HUES48 (cell line): Measurements from ENCODE around the gene OR51B4.
"Not testable (repeated sequence)": the region's sequence is repeated elsewhere in the genome, so short reads cannot be mapped to it uniquely, and the experiment has no call there.

Experiments
- H3K27ac ChIP-seq: one replicate; pipeline ENCODE4 v1.7.0; 2013; ENCODE audit warnings: low read depth, low read length, inconsistent platforms
- H3K27me3 ChIP-seq: 2 replicates; pipeline ENCODE4 v1.6.1; 2013; ENCODE audit warnings: mild to moderate bottlenecking, low read length; ENCODE audit not compliant: control insufficient read depth, insufficient read depth
- H3K36me3 ChIP-seq: 2 replicates; pipeline ENCODE4 v1.6.1; 2013; ENCODE audit warnings: low read length; ENCODE audit not compliant: control insufficient read depth, insufficient read depth
- H3K4me1 ChIP-seq: 2 replicates; pipeline ENCODE4 v1.6.1; 2013; ENCODE audit warnings: mild to moderate bottlenecking, low read length; ENCODE audit not compliant: control insufficient read depth, insufficient read depth
- H3K4me3 ChIP-seq: 2 replicates; pipeline ENCODE4 v1.5.1; 2013; ENCODE audit warnings: mild to moderate bottlenecking, low read depth, low read length
- H3K9ac ChIP-seq: 2 replicates; pipeline ENCODE4 v1.6.1; 2013; ENCODE audit warnings: mild to moderate bottlenecking, low read depth, low read length, moderate library complexity
- H3K9me3 ChIP-seq: 2 replicates; pipeline ENCODE4 v1.6.1; 2013; ENCODE audit warnings: low read length; ENCODE audit not compliant: control insufficient read depth, insufficient read depth

OR51B4 gene

GRCh38 chr11:5317292-5317691 is 15.5 kb upstream of the OR51B4 start:
- no peak overlapping the region for H3K4me3 ChIP-seq
- no peak overlapping the region for H3K27ac ChIP-seq
- no peaks in the 10 kb centered on the region for H3K9me3 ChIP-seq
- H3K36me3 ChIP-seq = no peaks in the 10 kb centered on the region
- H3K27me3 ChIP-seq = no peaks in the 10 kb centered on the region
- no peaks in the 10 kb centered on the region for H3K4me1 ChIP-seq
- no peak overlapping the region for H3K9ac ChIP-seq

GRCh38 chr11:5313326-5314023 is 11.7 kb upstream of the OR51B4 start:
- H3K4me3 ChIP-seq, H3K4me1 ChIP-seq, H3K36me3 ChIP-seq, H3K27ac ChIP-seq, H3K27me3 ChIP-seq, H3K9ac ChIP-seq, H3K9me3 ChIP-seq: not testable (repeated sequence)

DNA sequence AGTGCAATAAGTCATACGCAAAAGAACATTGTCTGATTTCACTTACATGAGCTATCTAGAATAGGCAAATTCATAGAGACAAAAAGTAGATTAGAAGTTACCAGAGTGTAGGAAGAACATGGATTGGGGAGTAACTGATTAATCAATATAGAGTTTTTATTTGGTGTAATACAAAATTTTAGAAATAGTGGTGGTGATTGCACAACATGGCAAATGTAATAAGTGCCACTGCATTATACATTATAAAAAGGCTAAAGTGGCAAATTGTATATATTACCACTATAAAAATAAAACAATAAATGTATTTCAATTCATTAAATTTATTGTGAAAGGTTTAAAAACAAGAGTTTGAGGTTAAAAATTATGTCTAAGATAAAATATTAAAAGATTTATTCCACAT is 8.7 kb upstream of the OR51B4 start:
- Histone ChIP-seq H3K9me3 (no peaks in the 10 kb centered on the region), H3K4me3 (no peak overlapping the region), H3K36me3 (no peaks in the 10 kb centered on the region), H3K27ac (no peak overlapping the region), H3K27me3 (no peaks in the 10 kb centered on the region), H3K4me1 (no peaks in the 10 kb centered on the region), H3K9ac (no peak overlapping the region)

DNA sequence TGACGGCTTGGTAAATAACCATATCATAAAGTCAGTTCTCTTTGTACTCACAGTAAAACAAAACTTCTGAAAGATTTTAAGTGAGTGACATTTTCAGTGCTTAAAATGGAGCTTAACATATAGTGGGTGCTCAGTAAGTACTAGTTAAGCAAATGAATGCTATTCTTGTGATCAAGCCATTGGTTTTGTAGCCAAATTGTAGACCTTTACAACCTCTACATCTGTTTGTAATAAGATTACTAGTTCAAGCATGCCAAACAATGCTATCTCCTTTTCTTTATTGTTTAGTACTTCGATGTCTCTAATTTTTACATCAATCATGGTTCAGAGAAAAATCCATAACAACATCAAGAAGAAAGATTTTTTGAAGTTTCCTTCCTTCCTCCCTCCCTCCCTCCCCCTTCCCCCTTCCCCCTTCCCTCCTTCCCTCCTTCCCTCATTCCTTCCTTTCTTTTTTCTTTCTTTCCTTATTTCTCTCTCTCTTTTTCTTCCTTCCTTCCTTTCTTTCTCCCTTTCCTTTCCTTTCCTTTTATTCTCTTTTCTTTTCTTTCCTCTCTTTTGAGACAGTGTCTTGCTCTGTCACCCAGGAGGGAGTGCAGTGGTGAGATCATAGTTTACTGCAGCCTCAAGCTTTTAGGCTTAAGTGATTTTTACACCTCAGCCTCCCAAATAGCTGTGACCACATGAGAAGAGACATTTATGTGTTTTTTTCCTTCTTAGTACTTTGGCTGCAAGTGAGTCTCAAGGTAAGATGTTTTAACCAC is 5.7 kb upstream of the OR51B4 start:
- Histone ChIP-seq H3K4me1 (no peaks in the 10 kb centered on the region), H3K4me3 (no peak overlapping the region), H3K36me3 (no peaks in the 10 kb centered on the region), H3K9me3 (no peaks in the 10 kb centered on the region), H3K9ac (no peak overlapping the region), H3K27me3 (no peaks in the 10 kb centered on the region), H3K27ac (no peak overlapping the region)

DNA sequence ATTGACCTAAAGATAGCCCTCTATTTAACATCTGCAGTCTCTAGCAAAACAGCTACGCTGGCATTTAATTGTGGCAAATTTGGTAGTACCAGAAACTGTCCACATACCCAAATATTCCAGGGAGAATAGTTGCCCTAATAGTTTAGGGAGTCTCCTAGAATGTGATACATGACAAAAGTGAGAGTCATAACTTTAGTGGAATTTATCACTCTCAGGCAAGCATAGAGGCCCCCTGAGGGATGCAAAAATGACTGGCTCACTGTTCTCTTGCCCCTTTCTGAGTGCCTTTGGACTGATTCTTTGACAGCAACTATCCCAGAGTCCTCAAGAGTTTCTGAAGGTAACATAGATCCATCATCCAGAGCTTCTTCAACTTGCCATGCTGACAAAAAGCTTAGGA is 2.3 kb upstream of the OR51B4 start:
- no peaks in the 10 kb centered on the region for H3K9me3 ChIP-seq
- no peaks in the 10 kb centered on the region for H3K27me3 ChIP-seq
- H3K4me3 ChIP-seq = no peak overlapping the region
- H3K4me1 ChIP-seq = no peaks in the 10 kb centered on the region
- no peaks in the 10 kb centered on the region for H3K36me3 ChIP-seq
- no peak overlapping the region for H3K27ac ChIP-seq
- H3K9ac ChIP-seq = no peak overlapping the region

- no peaks in the 10 kb centered on the region for H3K36me3 ChIP-seq
- no peak overlapping the region for H3K4me3 ChIP-seq
- H3K4me1 ChIP-seq = no peaks in the 10 kb centered on the region
- no peaks in the 10 kb centered on the region for H3K9me3 ChIP-seq
- H3K9ac ChIP-seq = no peak overlapping the region
- H3K27me3 ChIP-seq = no peaks in the 10 kb centered on the region
- H3K27ac ChIP-seq = no peak overlapping the region
Measured at GRCh38 chr11:5303626-5304025, 1.9 kb upstream of the OR51B4 start.

DNA sequence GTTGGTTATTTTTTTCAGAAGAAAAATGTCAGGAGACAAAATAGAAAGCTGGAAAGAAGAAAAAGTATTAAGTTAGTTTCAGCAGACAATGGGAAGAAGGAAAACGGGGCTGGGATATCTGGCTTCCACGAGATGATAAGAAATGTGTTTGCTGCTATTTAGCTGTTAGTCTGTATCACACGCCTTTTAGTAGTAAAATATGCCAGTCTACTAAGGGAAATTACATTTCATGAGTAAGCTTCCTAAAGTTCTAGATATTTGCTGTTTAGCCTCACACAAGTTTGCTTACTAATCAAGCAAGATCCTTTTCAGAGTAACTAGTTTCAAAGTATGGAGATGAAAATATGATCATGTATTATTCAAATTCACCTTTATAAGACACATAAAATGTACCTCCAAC is 1.5 kb downstream of the OR51B4 start:
- Histone ChIP-seq H3K9me3 (no peaks in the 10 kb centered on the region), H3K27me3 (no peaks in the 10 kb centered on the region), H3K9ac (no peak overlapping the region), H3K4me3 (no peak overlapping the region), H3K27ac (no peak overlapping the region), H3K4me1 (no peaks in the 10 kb centered on the region), H3K36me3 (no peaks in the 10 kb centered on the region)

DNA sequence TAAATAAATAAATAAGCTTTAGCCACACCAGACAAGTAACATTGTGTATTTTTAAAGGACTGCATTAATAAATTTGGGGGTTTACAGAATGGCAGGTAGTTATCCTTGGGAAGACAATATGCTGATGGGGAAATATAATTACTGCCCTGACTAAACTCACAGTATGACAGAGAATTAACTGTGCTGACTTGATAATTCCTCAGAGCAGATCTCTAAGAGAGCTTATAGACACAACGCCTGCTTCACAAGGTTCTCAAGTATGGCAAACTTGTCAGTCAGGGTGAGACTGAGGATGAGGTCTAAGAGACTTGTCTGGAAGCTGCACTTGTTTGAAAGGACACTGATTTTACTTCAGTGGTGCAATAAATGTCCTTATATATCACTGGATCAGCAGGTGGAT is 3.3 kb downstream of the OR51B4 start:
- Histone ChIP-seq H3K9me3 (no peaks in the 10 kb centered on the region), H3K27ac (no peak overlapping the region), H3K9ac (no peak overlapping the region), H3K4me3 (no peak overlapping the region), H3K4me1 (no peaks in the 10 kb centered on the region), H3K27me3 (no peaks in the 10 kb centered on the region), H3K36me3 (no peaks in the 10 kb centered on the region)

GRCh38 chr11:5297721-5298323 is 3.9 kb downstream of the OR51B4 start:
- no peaks in the 10 kb centered on the region for H3K9me3 ChIP-seq
- H3K36me3 ChIP-seq = no peaks in the 10 kb centered on the region
- no peak overlapping the region for H3K4me3 ChIP-seq
- no peak overlapping the region for H3K27ac ChIP-seq
- H3K27me3 ChIP-seq = no peaks in the 10 kb centered on the region
- no peak overlapping the region for H3K9ac ChIP-seq
- no peaks in the 10 kb centered on the region for H3K4me1 ChIP-seq

- not testable (repeated sequence) for H3K4me3 ChIP-seq, H3K27me3 ChIP-seq, H3K9me3 ChIP-seq, H3K9ac ChIP-seq, H3K27ac ChIP-seq, H3K36me3 ChIP-seq, H3K4me1 ChIP-seq
Measured at GRCh38 chr11:5294342-5294995, 7.3 kb downstream of the OR51B4 start.

DNA sequence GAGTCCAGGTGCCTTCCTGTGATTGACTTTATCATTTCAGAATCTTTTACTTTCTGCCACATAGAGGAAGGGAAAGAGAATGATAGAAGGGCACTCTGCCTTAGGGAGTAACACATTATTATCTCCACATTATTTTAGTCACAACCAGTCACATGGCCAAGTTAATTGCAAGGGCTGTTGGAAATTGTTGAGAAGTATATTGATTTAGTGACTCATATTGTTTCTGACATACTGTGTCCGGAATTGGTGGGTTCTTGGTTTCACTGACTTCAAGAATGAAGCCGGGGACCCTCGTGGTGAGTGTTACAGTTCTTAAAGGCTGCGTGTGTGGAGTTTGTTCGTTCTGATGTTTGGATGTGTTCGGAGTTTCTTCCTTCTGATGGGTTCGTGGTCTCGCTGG is 8.7 kb downstream of the OR51B4 start:
- H3K27me3 ChIP-seq = no peaks in the 10 kb centered on the region
- no peak overlapping the region for H3K9ac ChIP-seq
- H3K9me3 ChIP-seq = no peaks in the 10 kb centered on the region
- H3K4me3 ChIP-seq = no peak overlapping the region
- H3K36me3 ChIP-seq = no peaks in the 10 kb centered on the region
- no peak overlapping the region for H3K27ac ChIP-seq
- H3K4me1 ChIP-seq = no peaks in the 10 kb centered on the region
